HEK293T (cell line): ENCODE measurements around the gene FKBP2.

Experiments used
- CTCF ChIA-PET: fragments of 350-600 bp; formaldehyde crosslinking; extraction: SDS; loops from one replicate; lab custom pipeline; 2021; ENCODE audit warnings: antibody characterized with exemption, inconsistent platforms; lab: Yijun Ruan, JAX
- POLR2A ChIA-PET: fragments of 350-600 bp; formaldehyde crosslinking; extraction: SDS; loops from one replicate; lab custom pipeline; 2020; ENCODE audit warnings: antibody characterized with exemption, inconsistent platforms; lab: Yijun Ruan, JAX
- DNase-seq: peaks from one replicate; pipeline ENCODE4 v3.0.0; 2012; ENCODE audit warnings: mixed read lengths; ENCODE audit errors: extremely low spot score
- ARNT ChIP-seq: fragments of 450-650 bp; IDR thresholded peaks from 2 replicates; pipeline ENCODE4 v1.6.1; 2017; ENCODE audit warnings: mild to moderate bottlenecking
- BHLHE40 ChIP-seq: fragments of 450-650 bp; IDR thresholded peaks from 2 replicates; pipeline ENCODE4 v1.6.1; 2016; ENCODE audit warnings: mild to moderate bottlenecking, moderate library complexity, borderline replicate concordance
- CTBP1 ChIP-seq: fragments of 450-650 bp; IDR thresholded peaks from 2 replicates; pipeline ENCODE4 v1.6.1; 2016; ENCODE audit warnings: borderline replicate concordance
- ELF4 ChIP-seq: fragments of 450-650 bp; IDR thresholded peaks from 2 replicates; pipeline ENCODE4 v1.6.1; 2017; ENCODE audit warnings: antibody characterized with exemption
- FOXA1 ChIP-seq: fragments of 450-650 bp; IDR thresholded peaks from 2 replicates; pipeline ENCODE4 v1.6.1; 2016; ENCODE audit warnings: mild to moderate bottlenecking
- FOXK2 ChIP-seq: fragments of 450-650 bp; IDR thresholded peaks from 2 replicates; pipeline ENCODE4 v1.6.1; 2016; ENCODE audit warnings: mild to moderate bottlenecking
- FOXM1 ChIP-seq: fragments of 450-650 bp; IDR thresholded peaks from 2 replicates; pipeline ENCODE4 v1.6.1; 2017; ENCODE audit warnings: mild to moderate bottlenecking, borderline replicate concordance
- HDGF ChIP-seq: fragments of 450-650 bp; IDR thresholded peaks from 2 replicates; pipeline ENCODE4 v1.6.1; 2017; ENCODE audit warnings: antibody characterized with exemption, borderline replicate concordance
- L3MBTL2 ChIP-seq: fragments of 450-650 bp; conservative IDR thresholded peaks from 2 replicates; pipeline ENCODE4 v1.6.1; 2016; ENCODE audit warnings: mild to moderate bottlenecking
- LEF1 ChIP-seq: fragments of 450-650 bp; IDR thresholded peaks from 2 replicates; pipeline ENCODE4 v1.6.1; 2017; ENCODE audit warnings: mild to moderate bottlenecking, borderline replicate concordance
- NFRKB ChIP-seq: fragments of 450-650 bp; IDR thresholded peaks from 2 replicates; pipeline ENCODE4 v1.6.1; 2016; ENCODE audit warnings: mild to moderate bottlenecking, moderate library complexity
- SP1 ChIP-seq: fragments of 450-650 bp; IDR thresholded peaks from 2 replicates; pipeline ENCODE4 v1.6.1; 2017
- SUZ12 ChIP-seq: fragments of 450-650 bp; IDR thresholded peaks from 2 replicates; pipeline ENCODE4 v1.6.1; 2016; ENCODE audit warnings: mild to moderate bottlenecking
- TARDBP ChIP-seq: fragments of 450-650 bp; IDR thresholded peaks from 2 replicates; pipeline ENCODE4 v1.6.1; 2016
- ZNF384 ChIP-seq: fragments of 450-650 bp; IDR thresholded peaks from 2 replicates; pipeline ENCODE4 v1.6.1; 2016
- TF ChIP-seq, protein P1 (sequence below): fragments of 450-650 bp; IDR thresholded peaks from 2 replicates; pipeline ENCODE4 v1.6.1; 2016

The FKBP2 gene

DNA sequence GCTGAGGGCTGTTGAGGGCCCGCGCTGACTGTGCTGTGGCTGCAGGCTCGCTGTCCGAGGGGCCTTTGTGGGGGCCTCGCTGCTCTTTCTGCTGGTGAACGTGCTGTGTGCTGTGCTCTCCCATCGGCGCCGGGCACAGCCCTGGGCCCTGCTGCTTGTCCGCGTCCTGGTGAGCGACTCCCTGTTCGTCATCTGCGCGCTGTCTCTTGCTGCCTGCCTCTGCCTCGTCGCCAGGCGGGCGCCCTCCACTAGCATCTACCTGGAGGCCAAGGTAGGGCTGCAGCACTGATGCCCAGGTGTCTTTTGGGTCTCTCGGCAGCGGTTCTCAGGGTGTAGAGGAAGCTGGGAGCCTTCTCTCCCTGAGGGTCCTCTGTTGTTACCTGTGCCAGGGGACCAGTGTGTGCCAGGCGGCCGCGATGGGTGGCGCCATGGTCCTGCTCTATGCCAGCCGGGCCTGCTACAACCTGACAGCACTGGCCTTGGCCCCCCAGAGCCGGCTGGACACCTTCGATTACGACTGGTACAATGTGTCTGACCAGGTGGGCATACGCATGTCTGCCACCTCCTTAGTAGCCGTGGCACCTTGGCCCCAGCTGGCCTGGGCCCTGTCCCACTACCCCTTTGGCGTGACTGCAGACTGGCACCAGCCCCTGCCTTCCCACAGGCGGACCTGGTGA is 46.9 kb downstream of the FKBP2 start:
- no peak for TF ChIP-seq TARDBP
- TF ChIP-seq FOXA1 = no peak
- ChIA-PET CTCF (interaction anchor here (0.7 kb wide), 1 partner anchor 69 kb away, joined by 3 read pairs; no protein-coding TSS in a partner anchor), POLR2A (interaction anchor here (1.4 to 8.5 kb wide), 2 partner anchors 17 to 30 kb away, joined by 3 to 81 read pairs; partner anchors contain the start of gene PRDX5)
- DNase-seq = no peak

GRCh38 chr11:64288353-64288750 is 47.5 kb downstream of the FKBP2 start:
- TF ChIP-seq NFRKB (no peak), SP1 (no peak), HDGF (no peak), FOXK2 (no peak), BHLHE40 (no peak), L3MBTL2 (no peak), ZNF384 (no peak), FOXA1 (no peak), ARNT (no peak), LEF1 (no peak), FOXM1 (no peak), SUZ12 (no peak), TARDBP (no peak), CTBP1 (no peak), ELF4 (no peak)
- TF ChIP-seq, protein P1, sequence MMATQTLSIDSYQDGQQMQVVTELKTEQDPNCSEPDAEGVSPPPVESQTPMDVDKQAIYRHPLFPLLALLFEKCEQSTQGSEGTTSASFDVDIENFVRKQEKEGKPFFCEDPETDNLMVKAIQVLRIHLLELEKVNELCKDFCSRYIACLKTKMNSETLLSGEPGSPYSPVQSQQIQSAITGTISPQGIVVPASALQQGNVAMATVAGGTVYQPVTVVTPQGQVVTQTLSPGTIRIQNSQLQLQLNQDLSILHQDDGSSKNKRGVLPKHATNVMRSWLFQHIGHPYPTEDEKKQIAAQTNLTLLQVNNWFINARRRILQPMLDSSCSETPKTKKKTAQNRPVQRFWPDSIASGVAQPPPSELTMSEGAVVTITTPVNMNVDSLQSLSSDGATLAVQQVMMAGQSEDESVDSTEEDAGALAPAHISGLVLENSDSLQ = no peak
- POLR2A ChIA-PET = interaction anchor here (1.4 to 8.5 kb wide), 2 partner anchors 18 to 30 kb away, joined by 3 to 81 read pairs; partner anchors contain the start of gene PRDX5
- CTCF ChIA-PET = no interaction called here
- no peak for DNase-seq

- DNase-seq = no peak
- POLR2A ChIA-PET = interaction anchor here (0.9 to 2.2 kb wide), 4 partner anchors 12 to 103 kb away, joined by 3 to 13 read pairs (median 4); partner anchors contain the start of gene STIP1
- CTCF ChIA-PET = interaction anchor here (1.1 to 2.1 kb wide), 2 partner anchors 12 to 68 kb away, joined by 6 to 9 read pairs; no protein-coding TSS in a partner anchor
Observed at GRCh38 chr11:64289002-64289564, 48.2 kb downstream of the FKBP2 start.

DNA sequence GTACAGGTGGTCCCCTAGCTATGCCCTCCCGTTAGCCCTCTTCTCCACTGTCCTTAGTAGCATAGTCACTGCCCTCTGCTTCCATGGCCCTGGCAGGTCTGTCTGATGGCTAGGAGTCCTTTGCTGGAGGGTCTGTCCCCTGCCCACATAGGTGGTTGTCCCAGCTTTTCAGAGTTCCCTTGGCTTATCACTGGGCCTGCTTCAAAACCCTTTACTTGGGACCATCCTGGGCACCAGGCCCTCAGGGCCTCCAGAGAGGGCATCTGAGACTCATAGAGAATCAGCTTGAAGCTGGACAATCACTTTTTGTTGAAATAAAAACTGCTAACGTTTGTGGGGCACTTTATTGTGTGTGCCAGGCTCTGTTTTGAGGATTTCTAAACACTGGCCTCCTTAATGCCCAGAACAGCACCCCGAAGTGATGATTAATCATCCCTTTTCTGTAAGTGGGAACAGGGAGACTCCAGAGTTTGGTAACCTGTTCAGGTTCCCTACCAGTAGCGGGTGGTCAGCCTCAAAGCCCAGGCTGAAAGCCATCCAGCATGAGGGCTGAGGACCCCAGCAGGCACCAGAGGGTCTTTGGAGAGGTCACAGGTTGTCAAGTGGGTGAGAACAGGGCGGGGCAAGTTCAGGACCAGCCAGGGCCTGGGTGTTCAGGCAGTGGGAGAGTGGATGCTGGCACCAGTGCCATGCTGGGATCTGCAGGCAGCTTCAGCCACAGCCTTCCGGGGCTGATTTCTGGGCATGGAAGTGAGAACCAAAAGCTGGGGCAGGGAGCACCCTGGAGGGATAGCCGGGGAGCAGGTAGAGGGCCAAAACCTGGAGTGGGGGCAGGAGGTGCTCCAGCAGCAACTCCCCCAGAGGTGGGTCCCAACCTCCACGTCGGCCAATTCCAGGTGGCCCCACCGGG is 49.7 kb downstream of the FKBP2 start:
- ChIA-PET POLR2A (interaction anchor here (0.9 to 2.2 kb wide), 4 partner anchors 14 to 105 kb away, joined by 3 to 13 read pairs (median 4); partner anchors contain the start of genes PRDX5 and STIP1), CTCF (interaction anchor here (0.6 to 2.1 kb wide), 3 partner anchors 10 to 66 kb away, joined by 3 to 9 read pairs (median 6); no protein-coding TSS in a partner anchor)
- TF ChIP-seq BHLHE40 (no peak), SUZ12 (no peak), SP1 (no peak), L3MBTL2 (no peak), ARNT (no peak), FOXA1 (no peak), NFRKB (no peak), ZNF384 (no peak), HDGF (no peak), ELF4 (no peak), LEF1 (no peak), CTBP1 (no peak)
- TF ChIP-seq, protein P1 = no peak
- DNase-seq = no peak

More at GRCh38 chr11:64289002-64289564, 48.2 kb downstream of the FKBP2 start:
- TF ChIP-seq CTBP1 (no peak), LEF1 (no peak), ZNF384 (no peak), L3MBTL2 (no peak), ELF4 (no peak), BHLHE40 (no peak)

- ChIA-PET POLR2A (interaction anchor here (2.2 kb wide), 1 partner anchor 20 kb away, joined by 13 read pairs; no protein-coding TSS in a partner anchor), CTCF (interaction anchor here (2.1 kb wide), 1 partner anchor 10 kb away, joined by 9 read pairs; no protein-coding TSS in a partner anchor)
- no peak for DNase-seq
- TF ChIP-seq, protein P1 = no peak
- TF ChIP-seq ELF4 (no peak), SUZ12 (no peak), FOXA1 (no peak), FOXM1 (no peak), ZNF384 (no peak), L3MBTL2 (no peak), FOXK2 (no peak), LEF1 (no peak), SP1 (no peak), BHLHE40 (no peak)
Observed at GRCh38 chr11:64291262-64291751, 50.4 kb downstream of the FKBP2 start, which contains the start of gene KCNK4. TSS of gene KCNK4 (plus strand) at chr11:64291302. CDS start at chr11:64293019, 1,717 bp downstream.
